Glutamatergic neuron (in vitro differentiated cells): ENCODE data around the gene AP2B1. TPM values are rescaled to one million over a fixed set of nuclear protein-coding genes. Genes with fewer than 3 reads are reported as not detected.

Experiments
- DNase-seq: peaks from one replicate; pipeline ENCODE4 v3.0.0; 2022
- H3K27ac Mint-ChIP-seq: one replicate; pipeline ENCODE4 v1.8.0; 2020; ENCODE audit warnings: mild to moderate bottlenecking, mixed read lengths, inconsistent platforms; ENCODE audit not compliant: unreplicated experiment
- H3K27me3 Mint-ChIP-seq: one replicate; pipeline ENCODE4 v1.8.0; 2020; ENCODE audit warnings: mild to moderate bottlenecking, moderate library complexity, mixed read lengths, inconsistent platforms; ENCODE audit not compliant: unreplicated experiment
- H3K36me3 Mint-ChIP-seq: one replicate; pipeline ENCODE4 v1.8.0; 2020; ENCODE audit warnings: mild to moderate bottlenecking, mixed read lengths, inconsistent platforms; ENCODE audit not compliant: unreplicated experiment
- H3K4me1 Mint-ChIP-seq: one replicate; pipeline ENCODE4 v1.8.0; 2020; ENCODE audit warnings: mild to moderate bottlenecking, low read depth, mixed read lengths, inconsistent platforms; ENCODE audit not compliant: unreplicated experiment
- H3K4me3 Mint-ChIP-seq: one replicate; pipeline ENCODE4 v1.8.0; 2020; ENCODE audit warnings: mild to moderate bottlenecking, mixed read lengths, inconsistent platforms; ENCODE audit not compliant: unreplicated experiment
- H3K9me3 Mint-ChIP-seq: one replicate; pipeline ENCODE4 v1.8.0; 2020; ENCODE audit warnings: mild to moderate bottlenecking, moderate library complexity, mixed read lengths, inconsistent platforms; ENCODE audit not compliant: unreplicated experiment
- total RNA-seq: library from RNA; stranded (reverse); fragmentation: NEBNext Ultra II Directional; extraction: Animal tissue kit (Norgen Biotek cat#: 25700); gene quantifications from one replicate; pipeline ENCODE4 v1.2.1, GENCODE V29; 2021; ENCODE audit not compliant: unreplicated experiment
- TF ChIP-seq, protein P1 (sequence below): fragments of 200-600 bp; sonication (generic); IDR thresholded peaks from one replicate; pipeline ENCODE4 v1.5.0; 2021; ENCODE audit not compliant: partially characterized antibody, unreplicated experiment

The AP2B1 gene
- total RNA-seq, 1 donor from 2014 or later, result 316 TPM

DNA sequence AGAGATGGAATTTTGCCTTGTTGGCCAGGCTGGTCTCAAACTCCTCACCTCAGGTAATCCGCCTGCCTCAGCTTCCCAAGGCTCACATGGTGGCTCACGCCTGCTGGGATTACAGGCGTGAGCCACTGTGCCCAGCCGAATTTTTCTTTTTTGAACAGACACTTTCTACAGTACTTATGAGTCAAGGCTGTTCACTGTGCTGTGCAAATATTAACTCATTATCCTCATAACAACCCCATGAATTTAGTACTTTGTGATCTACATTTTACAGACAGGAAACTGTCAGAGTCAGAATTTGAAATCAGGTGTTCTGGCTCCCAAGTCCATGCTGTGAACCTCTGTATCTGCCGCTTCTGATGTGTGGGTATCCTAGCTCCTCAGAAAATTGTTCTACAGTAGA is 118.6 kb downstream of the AP2B1 start:
- no peak overlapping the region for H3K27ac Mint-ChIP-seq
- H3K4me1 Mint-ChIP-seq, result no peaks in the 10 kb centered on the region
- peaks cover 1% of the 10 kb centered on the region for H3K27me3 Mint-ChIP-seq

DNA sequence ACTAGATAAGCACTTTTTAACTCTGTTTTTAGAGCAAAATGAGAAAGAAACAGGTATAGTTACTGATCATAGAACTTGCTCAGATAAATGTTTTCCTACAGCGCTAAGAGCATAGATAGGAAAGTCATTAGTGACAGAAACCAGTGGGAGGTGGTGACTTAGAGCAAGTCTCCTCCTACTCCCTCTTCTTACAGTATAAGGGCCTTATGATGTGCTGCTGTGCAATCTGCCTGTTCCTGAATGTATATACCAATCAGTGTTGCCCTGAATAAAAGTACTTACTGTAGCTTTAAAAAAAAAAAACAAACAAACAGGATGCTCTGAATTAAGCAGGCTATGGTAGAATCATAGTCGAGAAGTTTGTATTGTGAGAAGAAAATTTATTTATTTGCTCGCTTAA is 121.0 kb downstream of the AP2B1 start:
- Mint-ChIP-seq H3K4me1 (peaks cover 2% of the 10 kb centered on the region), H3K36me3 (no peaks in the 10 kb centered on the region), H3K4me3 (no peak overlapping the region), H3K27me3 (no peaks in the 10 kb centered on the region), H3K27ac (no peak overlapping the region), H3K9me3 (no peaks in the 10 kb centered on the region)
- DNase-seq, result no peak
- TF ChIP-seq, protein P1, sequence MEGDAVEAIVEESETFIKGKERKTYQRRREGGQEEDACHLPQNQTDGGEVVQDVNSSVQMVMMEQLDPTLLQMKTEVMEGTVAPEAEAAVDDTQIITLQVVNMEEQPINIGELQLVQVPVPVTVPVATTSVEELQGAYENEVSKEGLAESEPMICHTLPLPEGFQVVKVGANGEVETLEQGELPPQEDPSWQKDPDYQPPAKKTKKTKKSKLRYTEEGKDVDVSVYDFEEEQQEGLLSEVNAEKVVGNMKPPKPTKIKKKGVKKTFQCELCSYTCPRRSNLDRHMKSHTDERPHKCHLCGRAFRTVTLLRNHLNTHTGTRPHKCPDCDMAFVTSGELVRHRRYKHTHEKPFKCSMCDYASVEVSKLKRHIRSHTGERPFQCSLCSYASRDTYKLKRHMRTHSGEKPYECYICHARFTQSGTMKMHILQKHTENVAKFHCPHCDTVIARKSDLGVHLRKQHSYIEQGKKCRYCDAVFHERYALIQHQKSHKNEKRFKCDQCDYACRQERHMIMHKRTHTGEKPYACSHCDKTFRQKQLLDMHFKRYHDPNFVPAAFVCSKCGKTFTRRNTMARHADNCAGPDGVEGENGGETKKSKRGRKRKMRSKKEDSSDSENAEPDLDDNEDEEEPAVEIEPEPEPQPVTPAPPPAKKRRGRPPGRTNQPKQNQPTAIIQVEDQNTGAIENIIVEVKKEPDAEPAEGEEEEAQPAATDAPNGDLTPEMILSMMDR, result no peak

More for the DNA sequence above, 118.6 kb downstream of the AP2B1 start:
- Mint-ChIP-seq H3K36me3 (peaks cover 6% of the 10 kb centered on the region), H3K9me3 (peaks cover 3% of the 10 kb centered on the region), H3K4me3 (no peak overlapping the region)
- no peak for DNase-seq
- TF ChIP-seq, protein P1, result no peak

GRCh38 chr17:35708951-35709350 is 121.8 kb downstream of the AP2B1 start:
- Mint-ChIP-seq H3K4me1 (peaks cover 2% of the 10 kb centered on the region), H3K27ac (no peak overlapping the region), H3K4me3 (no peak overlapping the region), H3K36me3 (no peaks in the 10 kb centered on the region), H3K27me3 (no peaks in the 10 kb centered on the region), H3K9me3 (no peaks in the 10 kb centered on the region)
- DNase-seq, result no peak
- TF ChIP-seq, protein P1, result no peak

DNA sequence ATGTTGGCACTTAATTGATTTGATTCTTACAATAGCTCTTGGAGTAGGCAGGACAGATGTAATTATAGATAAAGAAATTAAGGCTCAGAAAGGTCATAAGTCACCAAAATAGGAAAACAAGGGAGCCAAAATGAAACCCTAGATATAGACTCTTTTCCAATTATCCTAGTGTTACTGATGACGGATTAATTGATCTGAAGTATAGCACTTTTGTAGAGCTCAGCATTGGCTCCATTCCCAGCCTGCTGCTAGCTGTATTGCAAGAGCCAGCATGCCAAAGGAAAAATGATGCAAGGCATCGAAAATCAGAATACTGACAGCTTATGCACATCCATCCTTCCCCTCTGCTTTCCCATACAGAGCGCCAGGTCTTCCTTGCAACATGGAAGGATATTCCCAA is 122.8 kb downstream of the AP2B1 start:
- DNase-seq, result no peak
- no peaks in the 10 kb centered on the region for H3K9me3 Mint-ChIP-seq
- TF ChIP-seq, protein P1, result no peak
- no peaks in the 10 kb centered on the region for H3K36me3 Mint-ChIP-seq
- no peaks in the 10 kb centered on the region for H3K27me3 Mint-ChIP-seq
- no peak overlapping the region for H3K27ac Mint-ChIP-seq
- H3K4me3 Mint-ChIP-seq, result no peak overlapping the region
- peaks cover 2% of the 10 kb centered on the region for H3K4me1 Mint-ChIP-seq

- Mint-ChIP-seq H3K27ac (no peak overlapping the region), H3K4me3 (no peak overlapping the region), H3K36me3 (no peaks in the 10 kb centered on the region), H3K4me1 (peaks cover 2% of the 10 kb centered on the region), H3K27me3 (no peaks in the 10 kb centered on the region), H3K9me3 (no peaks in the 10 kb centered on the region)
- no peak for DNase-seq
- TF ChIP-seq, protein P1, result no peak
These were observed 123.8 kb downstream of the AP2B1 start for GRCh38 chr17:35710950-35711349.
